Measurements from ENCODE around the gene CSF2. TPM values are rescaled to one million over a fixed set of nuclear protein-coding genes. Genes with fewer than 3 reads are reported as not detected.

Gene CSF2
- total RNA-seq, 1 experiment from 2014 or later = not detected

DNA sequence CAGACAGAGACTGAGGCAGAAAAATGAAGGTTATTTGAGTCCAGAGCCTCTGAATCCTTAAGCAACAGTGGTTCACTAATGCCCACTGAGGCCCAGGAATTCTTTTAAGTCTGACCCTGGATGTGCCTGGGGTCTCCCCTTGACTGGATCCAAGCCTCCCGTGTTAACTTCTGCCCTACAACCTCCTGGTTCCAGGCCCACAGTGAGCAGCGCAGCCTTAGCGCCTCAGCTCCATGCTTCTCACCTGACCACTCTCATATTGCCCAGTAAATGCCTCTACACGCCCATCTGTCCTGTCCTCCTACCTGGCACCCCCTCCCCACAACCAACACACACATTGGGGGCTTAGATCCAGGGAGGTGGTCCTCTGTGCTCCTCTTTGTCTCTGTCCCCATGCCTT lies 6.7 kb upstream of the CSF2 start:
- BruUV-seq (replicated peaks) = no TSS peak
- TF ChIP-seq SIN3A (IDR thresholded peaks at IDR 0.05; ENCODE audit: borderline replicate concordance, insufficient read depth, low read depth, low read length) = no peak
- TF ChIP-seq, protein P1, sequence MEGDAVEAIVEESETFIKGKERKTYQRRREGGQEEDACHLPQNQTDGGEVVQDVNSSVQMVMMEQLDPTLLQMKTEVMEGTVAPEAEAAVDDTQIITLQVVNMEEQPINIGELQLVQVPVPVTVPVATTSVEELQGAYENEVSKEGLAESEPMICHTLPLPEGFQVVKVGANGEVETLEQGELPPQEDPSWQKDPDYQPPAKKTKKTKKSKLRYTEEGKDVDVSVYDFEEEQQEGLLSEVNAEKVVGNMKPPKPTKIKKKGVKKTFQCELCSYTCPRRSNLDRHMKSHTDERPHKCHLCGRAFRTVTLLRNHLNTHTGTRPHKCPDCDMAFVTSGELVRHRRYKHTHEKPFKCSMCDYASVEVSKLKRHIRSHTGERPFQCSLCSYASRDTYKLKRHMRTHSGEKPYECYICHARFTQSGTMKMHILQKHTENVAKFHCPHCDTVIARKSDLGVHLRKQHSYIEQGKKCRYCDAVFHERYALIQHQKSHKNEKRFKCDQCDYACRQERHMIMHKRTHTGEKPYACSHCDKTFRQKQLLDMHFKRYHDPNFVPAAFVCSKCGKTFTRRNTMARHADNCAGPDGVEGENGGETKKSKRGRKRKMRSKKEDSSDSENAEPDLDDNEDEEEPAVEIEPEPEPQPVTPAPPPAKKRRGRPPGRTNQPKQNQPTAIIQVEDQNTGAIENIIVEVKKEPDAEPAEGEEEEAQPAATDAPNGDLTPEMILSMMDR (IDR thresholded peaks at IDR 0.05) = no peak
- no peak for TF ChIP-seq TCF7L2 (IDR thresholded peaks at IDR 0.05; ENCODE audit: low read depth, low read length)
- TF ChIP-seq, protein P2, sequence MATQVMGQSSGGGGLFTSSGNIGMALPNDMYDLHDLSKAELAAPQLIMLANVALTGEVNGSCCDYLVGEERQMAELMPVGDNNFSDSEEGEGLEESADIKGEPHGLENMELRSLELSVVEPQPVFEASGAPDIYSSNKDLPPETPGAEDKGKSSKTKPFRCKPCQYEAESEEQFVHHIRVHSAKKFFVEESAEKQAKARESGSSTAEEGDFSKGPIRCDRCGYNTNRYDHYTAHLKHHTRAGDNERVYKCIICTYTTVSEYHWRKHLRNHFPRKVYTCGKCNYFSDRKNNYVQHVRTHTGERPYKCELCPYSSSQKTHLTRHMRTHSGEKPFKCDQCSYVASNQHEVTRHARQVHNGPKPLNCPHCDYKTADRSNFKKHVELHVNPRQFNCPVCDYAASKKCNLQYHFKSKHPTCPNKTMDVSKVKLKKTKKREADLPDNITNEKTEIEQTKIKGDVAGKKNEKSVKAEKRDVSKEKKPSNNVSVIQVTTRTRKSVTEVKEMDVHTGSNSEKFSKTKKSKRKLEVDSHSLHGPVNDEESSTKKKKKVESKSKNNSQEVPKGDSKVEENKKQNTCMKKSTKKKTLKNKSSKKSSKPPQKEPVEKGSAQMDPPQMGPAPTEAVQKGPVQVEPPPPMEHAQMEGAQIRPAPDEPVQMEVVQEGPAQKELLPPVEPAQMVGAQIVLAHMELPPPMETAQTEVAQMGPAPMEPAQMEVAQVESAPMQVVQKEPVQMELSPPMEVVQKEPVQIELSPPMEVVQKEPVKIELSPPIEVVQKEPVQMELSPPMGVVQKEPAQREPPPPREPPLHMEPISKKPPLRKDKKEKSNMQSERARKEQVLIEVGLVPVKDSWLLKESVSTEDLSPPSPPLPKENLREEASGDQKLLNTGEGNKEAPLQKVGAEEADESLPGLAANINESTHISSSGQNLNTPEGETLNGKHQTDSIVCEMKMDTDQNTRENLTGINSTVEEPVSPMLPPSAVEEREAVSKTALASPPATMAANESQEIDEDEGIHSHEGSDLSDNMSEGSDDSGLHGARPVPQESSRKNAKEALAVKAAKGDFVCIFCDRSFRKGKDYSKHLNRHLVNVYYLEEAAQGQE (IDR thresholded peaks at IDR 0.05; ENCODE audit: insufficient read depth in 1 of 2, low read depth in 2 of 2, low read length in 1 of 2) = no peak
- no peak for TF ChIP-seq POLR2AphosphoS5 (IDR thresholded peaks at IDR 0.05; ENCODE audit: low read depth, low read length)
- Histone ChIP-seq H3K4me3 (ENCODE audit: low read depth in 2 of 2, low read length in 2 of 2) (no peak overlapping the region), H3K36me3 (ENCODE audit: control insufficient read depth, insufficient read depth, low read length) (no peaks in the 10 kb centered on the region), H3K27me3 (ENCODE audit: control insufficient read depth, insufficient read depth, low read length) (no peaks in the 10 kb centered on the region), H3K4me1 (ENCODE audit: control insufficient read depth, insufficient read depth, low read length) (no peaks in the 10 kb centered on the region), H3K9me3 (ENCODE audit: control insufficient read depth, insufficient read depth, low read depth, low read length) (no peaks in the 10 kb centered on the region), H3K27ac (ENCODE audit: low read length) (no peak overlapping the region)
- DNase-seq (ENCODE audit: low read depth, low spot score) = no peak
- in situ Hi-C loops (cut with HindIII; ENCODE audit: low pct_unique_long_range_greater_than_20kb, low sequenced_read_pairs) = no loop called here
- ChIA-PET POLR2A (no interaction called here), CTCF (no interaction called here)
- intact Hi-C loops (cut with micrococcal nuclease; ENCODE audit: unreplicated experiment) = loop anchor here (10.0 kb wide), 2 partner anchors 308 to 428 kb away; partner anchors contain the start of gene IRF1
- no peak for ATAC-seq

DNA sequence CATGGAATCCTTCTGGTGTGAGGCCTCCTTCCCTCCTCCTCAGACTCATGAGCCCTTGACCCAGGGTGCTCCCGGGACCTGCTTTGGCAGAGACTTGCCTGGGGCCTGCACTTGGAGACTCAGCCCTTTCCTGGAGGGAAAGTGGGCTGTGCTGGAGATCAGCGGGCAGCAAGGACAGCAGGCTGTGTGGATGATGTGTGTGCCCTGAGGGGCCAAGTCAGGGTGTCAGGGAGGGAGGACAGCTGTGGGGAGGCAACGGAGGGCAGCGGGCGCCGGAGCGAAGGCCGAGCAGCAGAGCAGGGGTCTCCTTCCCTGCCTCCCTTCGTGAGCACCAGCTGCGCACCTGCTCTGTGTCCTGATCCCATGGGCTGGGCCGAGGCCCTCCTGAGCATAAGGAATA lies 6.1 kb upstream of the CSF2 start:
- Histone ChIP-seq H3K4me3 (ENCODE audit: low read depth in 2 of 2, low read length in 2 of 2) (no peak overlapping the region), H3K4me1 (ENCODE audit: control insufficient read depth, insufficient read depth, low read length) (no peaks in the 10 kb centered on the region), H3K9me3 (ENCODE audit: control insufficient read depth, insufficient read depth, low read depth, low read length) (no peaks in the 10 kb centered on the region), H3K36me3 (ENCODE audit: control insufficient read depth, insufficient read depth, low read length) (no peaks in the 10 kb centered on the region), H3K27ac (ENCODE audit: low read length) (no peak overlapping the region), H3K27me3 (ENCODE audit: control insufficient read depth, insufficient read depth, low read length) (no peaks in the 10 kb centered on the region)
- in situ Hi-C loops (cut with HindIII; ENCODE audit: low pct_unique_long_range_greater_than_20kb, low sequenced_read_pairs) (no loop called here), intact Hi-C loops (cut with micrococcal nuclease; ENCODE audit: unreplicated experiment) (loop anchor here (10.0 kb wide), 2 partner anchors 307 to 427 kb away; partner anchors contain the start of gene IRF1)
- DNase-seq (ENCODE audit: low read depth, low spot score) (no peak), ATAC-seq (no peak)
- ChIA-PET POLR2A (no interaction called here), CTCF (no interaction called here)
- BruUV-seq (replicated peaks) = no TSS peak
- TF ChIP-seq, protein P2 (IDR thresholded peaks at IDR 0.05; ENCODE audit: insufficient read depth in 1 of 2, low read depth in 2 of 2, low read length in 1 of 2) = no peak
- TF ChIP-seq, protein P1 (IDR thresholded peaks at IDR 0.05) = no peak
- TF ChIP-seq POLR2AphosphoS5 (IDR thresholded peaks at IDR 0.05; ENCODE audit: low read depth, low read length) (no peak), TCF7L2 (IDR thresholded peaks at IDR 0.05; ENCODE audit: low read depth, low read length) (no peak), SIN3A (IDR thresholded peaks at IDR 0.05; ENCODE audit: borderline replicate concordance, insufficient read depth, low read depth, low read length) (no peak)

Data from Panc1 (cell line).